Upper lobe of left lung (tissue), 6 donors: ENCODE data around the gene ADCY9. TPM values are rescaled to one million over a fixed set of nuclear protein-coding genes. Genes with fewer than 3 reads are reported as not detected.
A peak's percentile ranks its signal among the peaks of the same experiment; 100 is the strongest.

ENCODE experiments used
- ATAC-seq, 2 donors: fragments of 200-7000 bp; cut with Tn5 transposase; one replicate each; pipeline ENCODE4 v1.9.1; 2022; ENCODE audit warnings: mild to moderate bottlenecking in 2 of 2, moderate library complexity in 2 of 2; ENCODE audit not compliant: low FRiP score in 2 of 2
- DNase-seq, 2 donors: peaks; one replicate each; pipeline ENCODE4 v3.0.0-alpha.2; 2019 to 2020
- H3K27ac ChIP-seq, 4 donors: fragments of 200-600 bp; sonication (generic); one replicate each; pipeline ENCODE4 v1.5.1; 2016 to 2019
- H3K27me3 ChIP-seq, 4 donors: fragments of 200-600 bp; sonication (generic); one replicate each; pipeline ENCODE4 v1.5.1; 2017 to 2019
- H3K36me3 ChIP-seq, 4 donors: fragments of 200-600 bp; sonication (generic); one replicate each; pipeline ENCODE4 v1.5.1; 2016 to 2019
- H3K4me1 ChIP-seq, 4 donors: fragments of 200-600 bp; sonication (generic); one replicate each; pipeline ENCODE4 v1.5.1; 2018 to 2019
- H3K4me3 ChIP-seq, 4 donors: fragments of 200-600 bp; sonication (generic); one replicate each; pipeline ENCODE4 v1.5.1; 2017 to 2019; ENCODE audit warnings: mild to moderate bottlenecking in 2 of 4, moderate library complexity in 1 of 4
- H3K9me3 ChIP-seq, 4 donors: fragments of 200-600 bp; sonication (generic); one replicate each; pipeline ENCODE4 v1.5.1; 2018 to 2019
- EP300 ChIP-seq, 4 donors: sonication (generic); formaldehyde crosslinking; IDR thresholded peaks; one replicate each; pipeline ENCODE4 v1.5.1; 2017; ENCODE audit warnings: antibody characterized with exemption in 4 of 4, control low read depth in 2 of 4
- POLR2A ChIP-seq, 4 donors: fragments of 450-650 bp; IDR thresholded peaks; one replicate each; pipeline ENCODE4 v1.5.1; 2016 to 2017; ENCODE audit warnings: antibody characterized with exemption in 4 of 4, mild to moderate bottlenecking in 2 of 4
- POLR2AphosphoS5 ChIP-seq, 2 donors: sonication (generic); formaldehyde crosslinking; IDR thresholded peaks; one replicate each; pipeline ENCODE4 v1.5.1; 2017; ENCODE audit warnings: antibody characterized with exemption in 2 of 2
- WGBS, 2 donors: methylation state at CpG; one replicate each; pipeline ENCODE4 v1.1.5; 2017 to 2018; 5-methylcytosine and 5-hydroxymethylcytosine counted together
- total RNA-seq, 6 donors: library from RNA; depleted of rRNA in 4 of 6; stranded (reverse); fragments of >200 nt in 4 of 6; gene quantifications; one replicate each; pipeline versions ENCODE4 v1.1.0 to v1.2.1, GENCODE V29; 2016 to 2021
- TF ChIP-seq, protein P1 (sequence below), 6 experiments: fragments of 450-650 bp in 4 of 6; fragments of 200-600 bp in 2 of 6; sonication (generic) in 2 of 6; IDR thresholded peaks; one replicate each; pipeline ENCODE4 v1.5.1; 2016 to 2019; ENCODE audit warnings: antibody characterized with exemption in 6 of 6
- donor health status: DM: no; HTN: no; CAD: no; lungs with moderate emphysema.
- donor health status: DM: no; HTN: yes; CAD: no; lungs with severe emphysema.

The ADCY9 gene
- total RNA-seq, 6 donors from 2014 or later = 46.0 to 80.7 (median 68.4) TPM

DNA sequence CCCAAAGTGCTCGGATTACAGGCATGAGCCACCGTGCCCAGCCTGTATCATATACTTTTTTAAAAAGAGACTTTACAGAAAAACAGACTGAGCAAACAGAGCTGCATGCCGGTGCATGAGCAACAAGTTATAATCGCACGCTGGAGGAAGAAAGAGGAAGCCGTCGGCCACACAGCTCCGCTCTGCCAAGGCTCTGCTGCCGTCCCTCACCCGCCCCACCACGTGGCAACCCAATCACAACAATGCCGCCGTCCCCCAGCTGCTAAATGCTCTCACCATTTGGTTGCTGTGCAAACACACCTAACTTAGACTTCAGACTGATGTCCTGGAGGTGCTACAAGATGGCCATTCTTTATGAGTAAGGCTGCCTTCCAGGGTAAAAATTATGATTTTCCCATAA is 83.5 kb downstream of the ADCY9 start:
- H3K36me3 ChIP-seq = no peaks in the 10 kb centered on the region
- peaks cover 0 to 20% (median 5%) of the 10 kb centered on the region in 4 donors for H3K4me1 ChIP-seq
- WGBS, 2 donors = 21 to 28% methylated on average over 11 to 13 of the region's 13 CpGs
- no peaks in the 10 kb centered on the region for H3K27me3 ChIP-seq
- no peaks in the 10 kb centered on the region for H3K9me3 ChIP-seq
- no peak overlapping the region for H3K27ac ChIP-seq
- ATAC-seq (peak; percentile 48 to 73), DNase-seq (peak; percentile 66 to 67)
- TF ChIP-seq POLR2AphosphoS5 (IDR thresholded peaks at IDR 0.05) = no peak
- no peak for TF ChIP-seq POLR2A (IDR thresholded peaks at IDR 0.05)
- TF ChIP-seq, protein P1, sequence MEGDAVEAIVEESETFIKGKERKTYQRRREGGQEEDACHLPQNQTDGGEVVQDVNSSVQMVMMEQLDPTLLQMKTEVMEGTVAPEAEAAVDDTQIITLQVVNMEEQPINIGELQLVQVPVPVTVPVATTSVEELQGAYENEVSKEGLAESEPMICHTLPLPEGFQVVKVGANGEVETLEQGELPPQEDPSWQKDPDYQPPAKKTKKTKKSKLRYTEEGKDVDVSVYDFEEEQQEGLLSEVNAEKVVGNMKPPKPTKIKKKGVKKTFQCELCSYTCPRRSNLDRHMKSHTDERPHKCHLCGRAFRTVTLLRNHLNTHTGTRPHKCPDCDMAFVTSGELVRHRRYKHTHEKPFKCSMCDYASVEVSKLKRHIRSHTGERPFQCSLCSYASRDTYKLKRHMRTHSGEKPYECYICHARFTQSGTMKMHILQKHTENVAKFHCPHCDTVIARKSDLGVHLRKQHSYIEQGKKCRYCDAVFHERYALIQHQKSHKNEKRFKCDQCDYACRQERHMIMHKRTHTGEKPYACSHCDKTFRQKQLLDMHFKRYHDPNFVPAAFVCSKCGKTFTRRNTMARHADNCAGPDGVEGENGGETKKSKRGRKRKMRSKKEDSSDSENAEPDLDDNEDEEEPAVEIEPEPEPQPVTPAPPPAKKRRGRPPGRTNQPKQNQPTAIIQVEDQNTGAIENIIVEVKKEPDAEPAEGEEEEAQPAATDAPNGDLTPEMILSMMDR (IDR thresholded peaks at IDR 0.05) = no peak
- TF ChIP-seq EP300 (IDR thresholded peaks at IDR 0.05) = no peak
- no peak overlapping the region for H3K4me3 ChIP-seq

- ATAC-seq = no peak
Observed at GRCh38 chr16:4028144-4028543, 88.1 kb downstream of the ADCY9 start.

DNA sequence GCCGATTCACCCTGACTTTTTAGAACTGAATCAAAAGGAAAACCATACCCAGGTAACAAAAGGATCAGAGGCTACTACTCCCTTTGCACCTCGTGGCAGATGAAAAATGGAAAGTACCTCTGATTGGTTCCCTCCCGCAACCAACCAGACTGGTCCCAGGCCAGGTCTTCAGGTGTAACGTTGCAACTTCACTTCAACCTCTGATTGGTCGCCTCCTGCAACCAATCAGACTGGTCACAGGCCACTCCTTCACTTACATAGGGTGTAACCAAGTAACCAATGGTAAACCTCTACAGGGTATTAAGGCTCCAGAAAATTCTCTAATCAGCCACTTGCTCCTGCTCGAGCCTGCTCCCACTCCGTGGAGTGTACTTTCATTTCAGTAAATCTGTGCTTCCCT is 89.4 kb downstream of the ADCY9 start:
- H3K4me1 ChIP-seq = peaks cover 0 to 9% (median 3%) of the 10 kb centered on the region in 4 donors
- ATAC-seq (no peak), DNase-seq (no peak)
- H3K9me3 ChIP-seq = no peaks in the 10 kb centered on the region
- H3K27me3 ChIP-seq = no peaks in the 10 kb centered on the region
- 95 to 97% methylated on average over 7 of the region's 7 CpGs for WGBS, 2 donors
- no peaks in the 10 kb centered on the region for H3K36me3 ChIP-seq
- TF ChIP-seq POLR2AphosphoS5 (IDR thresholded peaks at IDR 0.05) (no peak), POLR2A (IDR thresholded peaks at IDR 0.05) (no peak), EP300 (IDR thresholded peaks at IDR 0.05) (no peak)
- TF ChIP-seq, protein P1 (IDR thresholded peaks at IDR 0.05) = no peak
- no peak overlapping the region for H3K4me3 ChIP-seq
- no peak overlapping the region for H3K27ac ChIP-seq

More at GRCh38 chr16:4028144-4028543, 88.1 kb downstream of the ADCY9 start:
- no peak for TF ChIP-seq EP300 (IDR thresholded peaks at IDR 0.05)
- no peak for TF ChIP-seq POLR2A (IDR thresholded peaks at IDR 0.05)
- TF ChIP-seq, protein P1 (IDR thresholded peaks at IDR 0.05) = no peak
- no peak for TF ChIP-seq POLR2AphosphoS5 (IDR thresholded peaks at IDR 0.05)
- H3K36me3 ChIP-seq = no peaks in the 10 kb centered on the region
- no peak overlapping the region for H3K27ac ChIP-seq
- 91 to 97% methylated on average over 8 of the region's 8 CpGs for WGBS, 2 donors
- peaks cover 0 to 20% (median 8%) of the 10 kb centered on the region in 4 donors for H3K4me1 ChIP-seq
- DNase-seq = no peak
- no peak overlapping the region for H3K4me3 ChIP-seq
- H3K27me3 ChIP-seq = no peaks in the 10 kb centered on the region
- no peaks in the 10 kb centered on the region for H3K9me3 ChIP-seq

DNA sequence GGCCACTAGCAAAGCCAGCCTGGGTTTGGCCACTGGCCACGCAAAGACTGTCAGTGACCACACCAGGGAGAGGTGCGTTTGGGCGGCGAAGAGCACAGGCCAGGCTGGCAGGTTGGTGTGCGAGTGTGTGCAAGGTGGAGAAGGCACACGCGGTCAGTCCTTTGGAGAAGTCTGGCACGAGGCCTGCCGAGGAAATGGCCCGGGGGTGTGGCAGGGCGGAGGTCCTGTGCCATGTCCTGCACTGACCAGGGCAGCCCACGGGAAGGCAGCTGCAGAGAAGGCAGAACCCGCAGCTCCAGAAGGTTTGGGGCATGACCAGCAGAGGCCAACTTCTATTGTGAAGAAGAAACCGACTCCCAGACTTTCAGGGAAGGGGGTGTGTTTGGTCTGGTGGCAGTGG is 90.8 kb downstream of the ADCY9 start:
- Histone ChIP-seq H3K27me3 (no peaks in the 10 kb centered on the region), H3K9me3 (no peaks in the 10 kb centered on the region), H3K36me3 (no peaks in the 10 kb centered on the region), H3K4me3 (no peak overlapping the region), H3K27ac (no peak overlapping the region), H3K4me1 (peaks cover 3 to 16% (median 9%) of the 10 kb centered on the region in 4 donors)
- WGBS, 2 donors = 77 to 80% methylated on average over 14 of the region's 14 CpGs
- ATAC-seq (peak in 1 of 2 donors; percentile 50), DNase-seq (peak in 1 of 2 donors; percentile 59)
- no peak for TF ChIP-seq POLR2A (IDR thresholded peaks at IDR 0.05)
- TF ChIP-seq POLR2AphosphoS5 (IDR thresholded peaks at IDR 0.05) = no peak
- TF ChIP-seq EP300 (IDR thresholded peaks at IDR 0.05) = no peak
- TF ChIP-seq, protein P1 (IDR thresholded peaks at IDR 0.05) = no peak

DNA sequence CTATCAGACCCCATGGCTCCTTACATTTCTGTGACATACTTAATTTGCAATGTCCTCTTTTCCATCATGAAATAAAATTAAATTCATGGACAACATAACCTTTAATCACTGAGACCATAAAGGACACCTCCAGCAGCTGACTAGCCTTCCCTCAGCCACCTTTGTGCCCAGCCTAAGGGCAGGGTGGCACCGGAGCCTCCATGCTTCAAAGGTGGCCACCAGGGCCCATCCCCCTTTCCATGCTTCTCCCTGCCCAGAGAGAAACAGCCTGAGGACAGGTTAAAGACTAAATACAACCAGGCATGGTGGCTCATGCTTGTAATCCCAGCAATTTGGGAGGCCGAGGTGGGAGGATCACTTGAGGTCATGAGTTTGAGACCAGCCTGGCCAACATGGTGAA is 94.3 kb downstream of the ADCY9 start:
- H3K27me3 ChIP-seq = no peaks in the 10 kb centered on the region
- TF ChIP-seq, protein P1 (IDR thresholded peaks at IDR 0.05) = no peak
- no peak for TF ChIP-seq EP300 (IDR thresholded peaks at IDR 0.05)
- TF ChIP-seq POLR2AphosphoS5 (IDR thresholded peaks at IDR 0.05) = no peak
- TF ChIP-seq POLR2A (IDR thresholded peaks at IDR 0.05) = no peak
- DNase-seq = no peak
- peak overlapping the region in 1 of 4 donors; percentile 85 for H3K27ac ChIP-seq
- no peaks in the 10 kb centered on the region for H3K9me3 ChIP-seq
- no peaks in the 10 kb centered on the region for H3K36me3 ChIP-seq
- H3K4me1 ChIP-seq = peaks cover 11 to 32% (median 18%) of the 10 kb centered on the region in 4 donors
- no peak overlapping the region for H3K4me3 ChIP-seq
- ATAC-seq = no peak
- 95 to 100% methylated on average over 1 to 2 of the region's 2 CpGs for WGBS, 2 donors
